A673 (cell line): Measurements from ENCODE around the gene LAMA2.

Experiments
- EZH2 ChIP-seq: fragments of 200-600 bp; sonication (generic); IDR thresholded peaks from 2 replicates; pipeline ENCODE4 v1.6.1; 2017; ENCODE audit warnings: borderline replicate concordance, low read depth, mild to moderate bottlenecking, mixed read lengths, antibody characterized with exemption, low read length; ENCODE audit not compliant: poor library complexity, severe bottlenecking
- TF ChIP-seq, protein P1 (sequence below): fragments of 300-800, 200-600 bp; sonication (generic); conservative IDR thresholded peaks from 2 replicates; pipeline ENCODE4 v1.5.1; 2017; ENCODE audit warnings: low read depth, mild to moderate bottlenecking, antibody characterized with exemption, low read length, moderate library complexity, mixed read lengths

DNA sequence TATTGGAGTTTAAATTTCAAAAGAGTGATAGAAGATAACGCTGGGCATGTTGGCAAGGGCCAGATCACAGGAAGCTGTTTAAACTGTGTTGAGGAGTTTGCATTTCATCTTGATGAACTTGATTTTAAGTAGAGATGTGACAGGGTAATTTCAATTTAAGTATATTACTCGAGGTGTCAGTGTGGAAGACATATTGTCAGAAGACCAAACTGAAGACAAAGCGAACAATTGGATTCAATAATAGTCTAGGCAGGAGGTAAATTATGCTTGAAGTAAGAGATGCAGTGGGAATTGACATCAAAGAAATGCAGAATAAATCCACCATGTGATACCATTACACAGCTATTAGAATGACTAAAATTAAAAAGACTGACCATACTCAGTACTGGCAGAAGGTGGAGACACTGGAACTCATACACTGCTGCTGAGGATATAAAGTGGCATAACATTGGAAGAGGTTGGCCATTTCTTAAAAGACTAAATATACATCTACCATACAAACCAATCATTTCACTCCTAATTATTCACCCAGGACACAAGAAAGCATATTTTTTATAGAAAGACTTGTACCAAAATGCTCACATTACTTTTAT, 586.2 kb downstream of the LAMA2 start:
- TF ChIP-seq, protein P1, sequence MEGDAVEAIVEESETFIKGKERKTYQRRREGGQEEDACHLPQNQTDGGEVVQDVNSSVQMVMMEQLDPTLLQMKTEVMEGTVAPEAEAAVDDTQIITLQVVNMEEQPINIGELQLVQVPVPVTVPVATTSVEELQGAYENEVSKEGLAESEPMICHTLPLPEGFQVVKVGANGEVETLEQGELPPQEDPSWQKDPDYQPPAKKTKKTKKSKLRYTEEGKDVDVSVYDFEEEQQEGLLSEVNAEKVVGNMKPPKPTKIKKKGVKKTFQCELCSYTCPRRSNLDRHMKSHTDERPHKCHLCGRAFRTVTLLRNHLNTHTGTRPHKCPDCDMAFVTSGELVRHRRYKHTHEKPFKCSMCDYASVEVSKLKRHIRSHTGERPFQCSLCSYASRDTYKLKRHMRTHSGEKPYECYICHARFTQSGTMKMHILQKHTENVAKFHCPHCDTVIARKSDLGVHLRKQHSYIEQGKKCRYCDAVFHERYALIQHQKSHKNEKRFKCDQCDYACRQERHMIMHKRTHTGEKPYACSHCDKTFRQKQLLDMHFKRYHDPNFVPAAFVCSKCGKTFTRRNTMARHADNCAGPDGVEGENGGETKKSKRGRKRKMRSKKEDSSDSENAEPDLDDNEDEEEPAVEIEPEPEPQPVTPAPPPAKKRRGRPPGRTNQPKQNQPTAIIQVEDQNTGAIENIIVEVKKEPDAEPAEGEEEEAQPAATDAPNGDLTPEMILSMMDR: 0 out of 2 replicates have a peak, but pooled peaks have one; percentile 12
- TF ChIP-seq EZH2: no peak
